Kidney (tissue), 14 donors: ENCODE results near the gene GNG5. TPM values are rescaled to one million over a fixed set of nuclear protein-coding genes. Genes with fewer than 3 reads are reported as not detected.

Source experiments
- DNase-seq, 5 donors: peaks; one replicate each; pipeline ENCODE4 v3.0.0-alpha.2; 2013 to 2020
- FAIRE-seq: peaks from 2 replicates; lab custom pipeline; 2012; peaks lifted over from hg19 to GRCh38; lab: Jason Lieb, UNC
- H3K27ac ChIP-seq, 2 donors: one replicate each; pipeline ENCODE4 v1.7.0; 2013; ENCODE audit warnings: low read depth in 2 of 2, low read length in 2 of 2, inconsistent platforms in 1 of 2
- H3K27me3 ChIP-seq: one replicate; pipeline ENCODE4 v1.7.1; 2013; ENCODE audit warnings: low read length, inconsistent platforms; ENCODE audit not compliant: control insufficient read depth, insufficient read depth
- H3K36me3 ChIP-seq, 3 donors: one replicate each; pipeline versions ENCODE4 v1.7.0 to v1.7.1; 2013; ENCODE audit warnings: low read length in 3 of 3, control low read depth in 1 of 3, inconsistent platforms in 1 of 3; ENCODE audit not compliant: insufficient read depth in 3 of 3, control insufficient read depth in 2 of 3
- H3K4me1 ChIP-seq, 3 donors: one replicate each; pipeline versions ENCODE4 v1.7.0 to v1.7.1; 2013; ENCODE audit warnings: low read length in 3 of 3, inconsistent platforms in 1 of 3, low read depth in 1 of 3; ENCODE audit not compliant: control insufficient read depth in 2 of 3, insufficient read depth in 2 of 3
- H3K4me3 ChIP-seq, 3 donors: one replicate each; pipeline versions ENCODE4 v1.7.0 to v1.8.1; 2013; ENCODE audit warnings: low read length in 3 of 3, control low read depth in 1 of 3, inconsistent platforms in 1 of 3
- H3K9ac ChIP-seq, 3 donors: one replicate each; pipeline versions ENCODE4 v1.7.0 to v1.7.1; 2013; ENCODE audit warnings: low read length in 3 of 3, control low read depth in 1 of 3, inconsistent platforms in 1 of 3
- H3K9me3 ChIP-seq, 3 donors: one replicate each; pipeline versions ENCODE4 v1.7.0 to v1.7.1; 2013; ENCODE audit warnings: low read length in 3 of 3, control low read depth in 1 of 3, inconsistent platforms in 1 of 3; ENCODE audit not compliant: control insufficient read depth in 2 of 3, insufficient read depth in 1 of 3
- CTCF ChIP-seq: IDR thresholded peaks from 3 replicates; pipeline ENCODE4 v1.5.1; 2012; ENCODE audit warnings: mild to moderate bottlenecking, moderate library complexity, borderline replicate concordance; ENCODE audit not compliant: insufficient read depth; ENCODE audit errors: extremely low read depth
- intact Hi-C: fragments of 100-400 bp; cut with DNase I; formaldehyde crosslinking; loops from one replicate; pipeline ENCODE4 v1.11.1; 2022
- polyA plus RNA-seq: library from polyadenylated mRNA; stranded (reverse); fragments of 350-450 nt; fragmentation: Illumina TruSeq; extraction: RNeasy Lipid Tissue Mini Kit (QIAGEN cat#74804); gene quantifications from one replicate; pipeline ENCODE4 v1.2.3, GENCODE V29; 2014; ENCODE audit warnings: low read depth, low replicate concordance; ENCODE audit not compliant: insufficient read depth
- total RNA-seq: library from RNA; stranded (reverse); fragmentation: NEBNext Ultra II Directional; extraction: Animal tissue kit (Norgen Biotek cat#: 25700); gene quantifications from one replicate; pipeline ENCODE4 v1.2.1, GENCODE V29; 2021
- donor health status: control.
- donor health status: control.
- donor health status: control.
- donor health status: control.
- donor health status: control.
- donor health status: DM: yes; HTN: yes; CAD: no.
- donor health status: Normal renal cell carcinoma (clear cell type).

The GNG5 gene
- total and polyA plus RNA-seq, 2 donors from 2014 or later: 87.9 to 304 TPM

- DNase-seq (peak in 2 of 5 donors; percentile 43 to 75), FAIRE-seq (no peak)
- Histone ChIP-seq H3K9ac (no peak overlapping the region), H3K27ac (no peak overlapping the region), H3K27me3 (no peaks in the 10 kb centered on the region), H3K4me1 (no peaks in the 10 kb centered on the region), H3K4me3 (no peak overlapping the region), H3K9me3 (no peaks in the 10 kb centered on the region), H3K36me3 (no peaks in the 10 kb centered on the region)
- intact Hi-C loops: no loop called here
- TF ChIP-seq CTCF: no peak
Measured at GRCh38 chr1:84540759-84541158, 34.4 kb upstream of the GNG5 start.

- H3K4me3 ChIP-seq: no peak overlapping the region
- DNase-seq (no peak), FAIRE-seq (no peak)
- TF ChIP-seq CTCF: no peak
- no peaks in the 10 kb centered on the region for H3K27me3 ChIP-seq
- H3K9ac ChIP-seq: no peak overlapping the region
- intact Hi-C loops: no loop called here
- no peaks in the 10 kb centered on the region for H3K4me1 ChIP-seq
- no peaks in the 10 kb centered on the region for H3K9me3 ChIP-seq
- no peaks in the 10 kb centered on the region for H3K36me3 ChIP-seq
- H3K27ac ChIP-seq: no peak overlapping the region
Measured at GRCh38 chr1:84539972-84540371, 33.6 kb upstream of the GNG5 start.

GRCh38 chr1:84538599-84538998 is 32.2 kb upstream of the GNG5 start:
- Histone ChIP-seq H3K27ac (no peak overlapping the region), H3K4me3 (no peak overlapping the region), H3K36me3 (no peaks in the 10 kb centered on the region), H3K4me1 (no peaks in the 10 kb centered on the region), H3K27me3 (no peaks in the 10 kb centered on the region), H3K9ac (no peak overlapping the region), H3K9me3 (no peaks in the 10 kb centered on the region)
- FAIRE-seq (no peak), DNase-seq (peak in 1 of 5 donors; percentile 5)
- intact Hi-C loops: no loop called here
- TF ChIP-seq CTCF: no peak

GRCh38 chr1:84525779-84526178 is 19.4 kb upstream of the GNG5 start:
- H3K9ac ChIP-seq: no peak overlapping the region
- no peak overlapping the region for H3K4me3 ChIP-seq
- intact Hi-C loops: no loop called here
- H3K9me3 ChIP-seq: no peaks in the 10 kb centered on the region
- no peaks in the 10 kb centered on the region for H3K27me3 ChIP-seq
- H3K27ac ChIP-seq: no peak overlapping the region
- no peaks in the 10 kb centered on the region for H3K4me1 ChIP-seq
- no peak for TF ChIP-seq CTCF
- no peaks in the 10 kb centered on the region for H3K36me3 ChIP-seq
- DNase-seq: no peak
- no peak for FAIRE-seq
